HG03558 (cell line): Measurements from ENCODE around the gene DHX29.

Experiments
- ATAC-seq: cut with Tn5 transposase; IDR thresholded peaks from one replicate; pipeline ENCODE4 v1.9.1; 2021; ENCODE audit warnings: moderate number of reproducible peaks; ENCODE audit not compliant: unreplicated experiment; ENCODE audit errors: extremely low read depth

Gene DHX29

DNA sequence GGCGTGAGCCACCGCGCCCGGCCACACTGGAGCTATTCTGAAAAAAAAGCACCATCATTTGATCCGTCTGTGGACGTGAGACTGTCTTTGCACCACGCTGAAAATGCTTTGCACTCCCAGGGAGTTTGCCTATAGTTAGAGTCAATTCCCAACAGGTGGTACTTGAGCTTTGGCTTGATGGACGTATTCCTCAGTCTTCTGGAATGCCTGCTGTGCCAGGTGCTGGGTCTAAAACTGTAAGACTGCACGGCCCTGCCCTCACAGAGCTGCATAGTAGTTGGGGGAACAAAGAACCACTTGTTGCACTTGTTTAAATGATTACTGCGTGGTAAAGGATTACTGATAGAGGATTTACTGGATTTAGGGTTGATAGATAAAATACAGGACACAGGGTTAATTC is 70.7 kb downstream of the DHX29 start:
- no peak for ATAC-seq

DNA sequence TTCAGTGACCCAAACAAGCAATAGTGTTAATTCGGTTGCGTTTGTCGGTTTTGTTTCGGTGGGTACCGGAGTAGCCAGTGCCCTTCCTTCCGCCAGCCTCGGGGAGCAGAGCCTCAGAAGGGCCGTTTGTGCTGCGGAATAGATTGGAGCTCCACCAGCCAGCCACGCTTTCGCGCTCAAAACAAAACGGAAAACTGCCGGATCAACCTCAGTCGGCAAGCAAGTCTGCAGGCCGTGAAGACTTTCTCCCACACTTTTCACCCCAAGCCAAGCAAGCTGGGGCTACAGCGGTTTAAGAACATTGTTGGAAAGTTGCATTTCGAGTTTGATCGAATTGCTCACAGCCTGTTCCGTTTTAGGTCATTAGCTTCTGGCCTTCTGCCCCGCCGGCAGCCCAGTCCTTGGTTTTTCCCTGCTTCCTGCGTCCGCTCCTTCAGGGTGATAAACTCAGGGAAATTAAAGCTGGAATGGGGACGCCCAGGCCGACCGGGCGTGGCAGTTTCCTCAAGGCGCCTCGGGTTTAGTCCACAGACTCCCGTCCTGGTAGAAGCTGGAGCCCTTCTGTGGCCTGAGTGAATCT is 73.3 kb downstream of the DHX29 start:
- ATAC-seq: no peak

DNA sequence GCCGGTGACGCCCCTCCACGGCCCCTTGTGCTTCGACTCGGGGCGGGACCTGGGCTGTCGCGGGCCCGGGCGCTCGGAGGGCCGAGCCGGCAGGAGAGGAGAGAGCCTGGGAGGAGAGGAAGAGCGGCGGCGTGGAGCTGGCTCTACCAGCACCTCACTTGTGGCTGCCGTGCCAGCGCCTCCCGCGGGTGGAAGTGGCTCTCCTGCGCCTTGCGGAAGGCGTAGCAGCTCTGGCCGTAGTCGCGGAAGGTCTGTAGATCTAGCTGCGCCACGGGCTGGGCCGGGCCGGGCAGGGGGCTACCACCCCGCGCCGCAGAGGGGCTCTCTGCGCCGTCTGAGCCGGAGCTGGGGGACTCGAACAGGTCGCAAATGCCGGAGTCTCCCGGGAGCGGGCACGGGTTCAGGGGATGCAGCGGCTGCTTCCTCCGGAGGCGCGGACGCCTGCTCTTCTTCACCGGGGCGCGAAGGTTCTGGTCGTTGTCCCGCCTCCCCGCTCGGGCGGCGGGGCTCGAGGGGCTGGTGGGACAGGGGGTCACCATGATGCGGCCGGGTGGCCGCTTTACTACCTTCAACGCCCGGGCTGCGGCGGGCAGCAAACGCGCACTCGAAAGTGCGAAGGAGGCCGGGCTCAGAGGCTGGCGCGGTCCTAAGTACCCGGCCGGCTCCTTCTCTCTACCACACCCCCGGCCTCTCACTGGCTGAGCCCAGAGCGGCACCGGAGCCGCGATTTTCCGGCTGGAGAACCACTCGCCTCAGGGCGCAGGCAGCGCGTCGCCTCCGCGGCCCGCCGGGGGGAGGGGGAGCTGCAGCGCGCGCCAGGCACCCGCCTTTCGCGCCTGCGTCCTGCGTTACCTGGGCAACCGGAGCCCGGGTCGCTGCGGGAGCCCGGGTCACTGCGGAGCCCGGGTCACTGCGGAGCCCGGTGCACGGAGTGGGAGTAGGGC is 74.2 kb downstream of the DHX29 start, which contains the start of gene CCNO:
Gene CCNO (minus strand): TSS at position 624 of the 944 bp plus-strand sequence. CDS start 85 bp downstream, at position 539.
- no peak for ATAC-seq

DNA sequence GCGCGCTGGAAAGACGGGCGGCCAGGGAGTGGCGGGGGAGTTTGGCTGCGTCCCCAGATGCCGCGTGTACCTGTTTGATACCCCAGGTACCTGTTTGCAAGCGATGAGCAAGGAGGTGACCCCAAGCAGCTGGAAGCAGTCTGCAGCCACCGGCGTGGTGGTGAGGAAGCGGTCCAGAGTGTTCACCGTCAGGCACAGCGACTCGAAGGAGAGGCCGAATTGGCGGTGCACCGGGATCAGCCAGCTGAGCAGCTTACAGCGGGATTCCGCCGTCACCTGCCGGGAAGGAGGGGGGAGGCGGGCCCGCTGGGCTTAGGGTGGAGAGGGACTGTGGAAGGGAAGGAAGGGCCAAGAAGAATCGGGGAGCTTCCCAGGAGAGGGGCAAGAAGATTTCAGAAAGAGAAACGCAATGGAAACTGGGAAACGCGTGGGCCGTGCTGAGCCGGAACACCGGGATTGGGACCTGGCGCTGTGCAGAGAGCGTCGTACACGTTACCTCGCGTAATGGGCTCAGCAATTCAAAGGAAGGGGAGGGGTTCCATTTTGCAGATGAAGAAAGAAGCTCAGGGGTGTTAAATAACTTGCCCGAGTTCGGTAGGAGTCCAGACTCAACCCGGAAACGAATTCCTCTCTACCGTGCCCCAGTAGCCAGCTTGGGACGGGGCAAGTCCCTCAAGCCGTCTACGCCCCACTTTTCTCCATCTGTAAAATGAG is 75.1 kb downstream of the DHX29 start:
- ATAC-seq: no peak

DNA sequence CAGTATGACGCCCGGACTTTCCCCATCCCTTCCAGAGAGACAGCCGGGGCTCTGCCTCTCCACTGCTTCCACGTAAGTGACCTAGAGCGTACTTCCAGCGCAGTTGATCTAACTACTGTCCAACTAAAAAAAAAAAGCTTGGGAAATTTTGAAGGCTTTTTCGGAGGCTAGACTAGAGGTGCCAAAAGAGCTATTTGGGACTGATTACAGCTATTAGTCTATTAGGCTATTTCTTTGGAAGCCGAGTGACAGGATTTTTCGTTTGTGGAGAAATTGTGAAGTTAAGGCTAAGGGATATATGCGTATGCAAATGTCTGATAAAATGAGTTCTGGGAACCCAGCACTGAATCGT is 75.6 kb downstream of the DHX29 start:
- no peak for ATAC-seq

DNA sequence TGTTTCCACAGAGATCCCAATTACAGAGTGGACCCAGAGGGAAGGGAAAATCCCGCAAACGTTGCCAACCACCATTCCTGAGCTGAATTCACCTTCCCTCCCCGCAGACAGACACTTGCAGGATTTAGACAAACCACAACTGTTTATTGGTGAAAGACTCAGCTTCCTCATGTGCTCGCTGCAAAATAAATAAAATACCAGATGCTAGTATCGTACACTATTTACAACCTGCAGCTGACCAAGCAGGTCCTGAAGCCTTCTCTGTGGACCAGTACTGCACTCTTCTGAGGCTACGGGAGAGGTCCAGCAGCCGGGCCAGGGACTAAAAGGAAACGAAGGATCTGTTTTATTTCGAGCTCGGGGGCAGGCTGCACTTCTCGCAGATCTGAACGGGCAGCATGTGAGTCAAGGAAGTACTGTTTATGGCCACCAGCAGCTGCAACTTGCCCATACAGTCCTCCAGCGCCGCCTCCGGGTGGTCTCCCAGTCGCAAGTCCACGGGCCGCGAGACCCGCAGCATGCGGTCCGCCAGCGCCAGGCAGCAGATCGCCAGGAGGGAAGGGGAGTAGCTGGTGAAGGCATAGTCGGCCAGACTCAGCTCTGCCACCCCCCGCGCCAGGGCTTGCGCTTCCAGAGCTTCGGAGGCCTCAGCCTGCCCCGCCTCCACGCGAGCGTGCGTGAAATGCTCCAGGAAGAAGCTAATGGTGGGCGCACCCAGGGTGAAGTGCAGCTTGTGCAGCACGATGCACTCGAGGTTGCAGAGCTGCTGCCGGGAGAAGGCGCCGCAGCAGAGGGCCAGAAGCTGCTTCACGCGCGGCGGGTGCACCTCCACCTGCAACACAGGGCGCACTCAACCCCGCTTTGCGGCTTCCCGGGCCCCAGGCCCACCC is 76.2 kb downstream of the DHX29 start:
- no peak for ATAC-seq

DNA sequence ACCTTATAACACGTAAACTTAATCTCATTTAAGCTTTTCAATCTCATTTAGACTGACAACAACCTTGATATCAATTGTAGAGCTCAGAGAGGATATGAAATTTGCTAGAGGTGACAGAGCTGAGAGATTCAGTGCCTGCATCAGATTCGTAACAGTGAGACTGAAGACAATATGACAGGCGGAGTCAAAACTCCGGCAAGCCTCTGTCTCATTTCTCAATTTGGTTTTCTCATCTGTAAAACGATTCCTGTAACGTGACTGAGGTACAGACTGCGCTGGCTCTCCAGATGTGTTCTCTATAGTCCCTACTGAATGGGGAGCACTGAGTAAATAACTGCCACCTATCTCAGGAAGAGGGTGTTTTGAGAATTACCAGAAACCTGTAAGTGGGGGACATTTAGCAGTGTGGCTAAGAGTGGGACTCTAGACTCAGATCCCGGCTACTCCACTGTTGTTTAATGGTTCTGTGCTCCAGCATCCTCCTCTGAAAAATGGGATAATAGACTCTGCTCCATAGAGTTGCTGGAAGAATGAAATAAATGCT is 77.3 kb downstream of the DHX29 start:
- ATAC-seq: no peak

DNA sequence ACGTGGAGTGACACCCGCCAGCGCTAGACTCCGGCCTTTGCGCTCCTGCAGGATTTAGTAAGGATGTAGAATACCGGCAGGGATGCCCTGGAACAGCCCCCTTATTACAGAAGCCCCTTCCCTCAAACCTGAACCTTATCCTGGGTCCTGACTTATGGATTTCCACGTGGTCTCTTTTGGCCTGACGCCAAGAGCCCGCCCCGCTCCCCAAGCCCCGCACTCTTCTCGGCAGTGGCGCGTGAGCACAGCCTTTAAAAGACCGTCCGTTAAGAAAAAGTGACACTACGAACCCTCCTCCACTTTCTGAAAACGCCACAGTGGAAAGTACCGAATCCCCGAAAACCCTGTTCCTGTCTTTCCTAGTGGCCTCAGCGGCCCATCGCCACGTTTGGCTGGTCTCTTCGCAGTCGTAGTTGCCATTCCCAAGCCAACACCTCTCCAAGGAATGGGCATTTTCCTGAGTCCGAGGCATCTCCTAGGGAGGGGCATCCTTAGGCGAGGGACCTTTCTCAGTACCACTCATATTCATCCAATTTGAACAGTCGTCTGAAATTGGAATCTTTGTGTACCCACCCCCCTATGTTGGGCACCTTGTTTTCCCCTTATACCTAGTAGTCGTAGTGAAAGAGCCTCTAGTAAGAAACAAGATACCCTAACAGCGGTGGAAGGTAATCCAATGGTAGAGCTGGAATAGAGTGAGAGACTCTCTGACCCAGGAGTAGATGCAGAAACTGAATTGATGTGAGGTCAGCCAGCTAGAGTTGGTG is 79.6 kb downstream of the DHX29 start:
- no peak for ATAC-seq

DNA sequence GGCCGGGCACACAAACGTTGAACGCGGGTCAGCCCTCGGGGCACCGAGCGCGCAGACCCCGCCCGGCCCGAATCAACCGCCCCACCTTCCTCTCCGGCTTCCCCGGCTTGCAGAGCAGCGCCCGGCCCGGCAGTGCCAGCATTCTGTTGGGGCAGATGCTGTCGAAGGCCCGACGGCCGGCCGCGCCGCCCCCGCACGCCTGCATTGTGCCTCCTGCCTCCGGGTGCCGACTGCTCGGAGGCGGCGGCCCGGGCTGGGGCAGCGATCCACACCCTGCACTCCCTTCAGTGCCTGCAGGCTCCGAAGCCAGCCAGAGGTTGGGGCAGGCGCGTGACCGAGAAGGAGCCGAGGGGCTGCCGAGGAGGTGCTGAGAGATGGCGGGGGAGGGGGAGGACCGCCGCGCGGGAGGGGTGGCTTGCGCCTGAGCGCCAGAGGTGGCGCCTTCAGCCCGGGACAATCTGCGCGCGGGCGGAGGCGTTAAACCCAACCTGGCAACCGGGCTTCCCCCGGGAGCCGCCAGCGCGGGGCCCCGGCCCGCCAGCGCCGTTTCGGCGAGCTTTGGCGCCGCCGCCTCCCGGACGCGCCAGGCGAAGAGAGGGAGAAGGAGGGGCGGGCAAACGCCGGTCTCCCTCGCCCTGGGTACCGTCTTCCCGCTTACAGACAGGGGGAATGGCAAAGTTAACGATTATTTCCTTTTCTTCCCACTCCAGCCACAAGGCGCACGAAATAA is 80.4 kb downstream of the DHX29 start, which contains the start of gene MCIDAS:
Gene MCIDAS (minus strand): TSS at position 382 of the 730 bp plus-strand sequence. CDS start 177 bp downstream, at position 205.
- no peak for ATAC-seq

DNA sequence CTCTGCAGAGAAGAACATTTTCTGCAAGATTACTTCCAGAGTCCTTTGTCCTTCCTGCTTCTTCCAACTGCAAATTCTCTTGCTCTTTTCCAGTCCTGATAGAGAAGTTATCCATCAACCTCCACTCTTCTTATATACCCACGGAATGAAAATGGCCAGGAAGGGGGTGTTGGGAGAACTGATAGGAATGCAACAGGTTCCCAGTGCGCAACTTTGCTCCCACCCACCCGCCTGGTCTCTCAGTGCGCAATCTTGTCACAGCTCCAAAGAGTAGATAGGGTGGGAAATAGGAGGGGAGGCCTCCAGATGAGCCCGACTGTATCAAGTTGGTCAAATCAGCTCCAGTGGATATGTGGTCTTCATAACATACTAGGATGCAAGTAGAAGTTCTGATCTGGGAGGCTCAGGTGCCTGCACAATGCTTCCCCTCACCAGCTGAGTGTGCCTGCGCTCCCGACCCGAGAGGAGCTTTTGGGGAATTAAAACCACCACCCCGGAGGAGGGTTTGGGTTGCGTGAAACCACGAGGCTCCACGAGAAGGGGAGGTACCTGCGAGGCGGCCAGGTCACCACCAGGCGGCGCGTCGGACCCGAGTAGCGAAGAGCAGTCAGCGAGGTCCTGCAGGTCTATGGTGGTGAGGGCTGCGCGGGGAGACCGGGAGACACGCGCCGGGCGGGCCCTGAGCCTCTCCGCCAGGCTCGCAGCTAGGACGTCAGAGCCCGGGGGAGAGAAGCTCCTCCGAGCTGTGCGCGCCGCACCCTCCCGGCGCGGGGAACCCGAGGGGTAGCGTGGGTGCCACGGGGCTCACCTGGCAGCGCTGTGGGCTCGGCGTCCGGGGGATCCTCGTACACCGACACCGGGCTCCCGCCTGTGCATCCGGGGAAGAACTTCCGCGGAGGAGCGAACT is 81.2 kb downstream of the DHX29 start:
- ATAC-seq: peak; percentile 53

DNA sequence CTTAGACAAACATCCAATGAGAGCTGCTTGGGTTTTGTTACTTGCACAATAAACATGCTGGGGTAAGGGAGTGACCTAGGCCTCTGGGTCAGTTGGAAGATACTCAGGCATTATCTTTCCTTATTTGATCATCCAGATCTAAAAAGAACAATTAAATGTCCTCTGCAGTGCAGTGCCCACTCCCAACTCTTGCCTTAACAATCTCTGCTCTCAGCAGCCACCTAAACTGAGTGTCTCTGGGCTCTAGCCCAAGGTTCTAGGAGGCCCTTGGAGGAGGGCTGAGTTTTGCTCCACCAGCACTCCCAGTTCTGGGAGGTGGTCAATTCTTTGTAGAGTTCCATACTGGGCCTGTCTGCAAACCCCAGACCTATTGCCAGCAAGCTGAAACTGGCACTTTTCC is 82.1 kb downstream of the DHX29 start:
- ATAC-seq: no peak

DNA sequence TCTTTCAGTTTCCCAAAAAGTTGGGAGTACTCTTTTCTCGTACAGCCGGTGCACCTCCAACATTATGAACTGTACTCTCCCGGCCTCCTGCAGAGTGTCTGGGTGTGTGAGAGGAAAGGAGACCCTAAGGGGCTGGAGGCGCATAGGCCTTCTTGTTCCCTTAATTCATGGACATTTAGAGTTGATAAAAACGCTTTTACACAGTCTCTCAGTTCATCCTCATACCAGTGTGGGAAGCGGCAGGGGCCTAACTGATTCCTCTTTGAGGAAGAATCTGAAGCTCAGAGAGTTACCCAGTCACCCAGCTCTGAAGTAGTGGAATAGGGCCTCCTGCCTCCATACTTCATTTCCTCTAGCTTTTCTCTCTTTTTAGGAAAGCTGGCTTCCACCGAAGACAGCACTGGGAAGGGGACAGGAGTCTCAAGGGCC is 83.7 kb downstream of the DHX29 start:
- no peak for ATAC-seq

DNA sequence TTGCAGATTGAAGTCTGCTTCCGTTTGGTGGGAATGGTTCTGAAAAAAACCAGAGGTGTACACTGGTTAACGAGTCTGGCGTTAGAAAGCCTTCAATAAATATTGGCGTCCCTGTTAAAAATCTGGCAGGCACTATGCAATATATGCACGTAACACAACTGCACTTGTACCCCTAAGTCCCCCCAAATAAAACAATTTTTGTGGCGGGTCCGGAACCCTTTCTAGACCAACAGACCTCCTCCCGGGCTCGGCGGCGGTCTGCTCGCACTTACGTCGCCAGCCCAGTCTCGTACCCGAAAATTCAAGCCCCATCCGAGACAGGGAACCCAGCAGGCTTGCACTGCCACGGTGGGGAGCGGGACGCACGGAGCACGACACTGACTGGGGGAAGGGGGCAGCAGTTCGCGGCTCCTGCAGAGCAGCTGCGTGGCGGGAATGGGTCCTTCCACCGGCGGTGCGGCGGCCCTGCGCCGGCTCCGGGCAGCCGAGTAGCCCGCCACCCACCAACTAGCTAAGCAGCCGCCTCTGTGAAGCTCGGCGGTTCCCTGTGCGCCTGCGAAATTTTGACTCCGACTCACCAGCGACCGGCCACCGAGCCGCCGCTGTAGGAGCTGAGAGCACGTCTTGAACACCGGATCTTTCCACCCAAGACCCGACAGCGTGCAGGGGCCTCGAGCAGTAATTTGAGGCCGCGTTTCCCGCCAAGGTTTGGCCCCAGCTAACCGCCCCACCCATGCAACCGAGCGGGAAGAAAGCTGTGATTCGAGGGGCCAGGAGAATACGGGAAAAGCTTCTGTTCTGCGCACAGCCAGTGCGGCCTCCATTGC is 84.3 kb downstream of the DHX29 start:
- no peak for ATAC-seq

DNA sequence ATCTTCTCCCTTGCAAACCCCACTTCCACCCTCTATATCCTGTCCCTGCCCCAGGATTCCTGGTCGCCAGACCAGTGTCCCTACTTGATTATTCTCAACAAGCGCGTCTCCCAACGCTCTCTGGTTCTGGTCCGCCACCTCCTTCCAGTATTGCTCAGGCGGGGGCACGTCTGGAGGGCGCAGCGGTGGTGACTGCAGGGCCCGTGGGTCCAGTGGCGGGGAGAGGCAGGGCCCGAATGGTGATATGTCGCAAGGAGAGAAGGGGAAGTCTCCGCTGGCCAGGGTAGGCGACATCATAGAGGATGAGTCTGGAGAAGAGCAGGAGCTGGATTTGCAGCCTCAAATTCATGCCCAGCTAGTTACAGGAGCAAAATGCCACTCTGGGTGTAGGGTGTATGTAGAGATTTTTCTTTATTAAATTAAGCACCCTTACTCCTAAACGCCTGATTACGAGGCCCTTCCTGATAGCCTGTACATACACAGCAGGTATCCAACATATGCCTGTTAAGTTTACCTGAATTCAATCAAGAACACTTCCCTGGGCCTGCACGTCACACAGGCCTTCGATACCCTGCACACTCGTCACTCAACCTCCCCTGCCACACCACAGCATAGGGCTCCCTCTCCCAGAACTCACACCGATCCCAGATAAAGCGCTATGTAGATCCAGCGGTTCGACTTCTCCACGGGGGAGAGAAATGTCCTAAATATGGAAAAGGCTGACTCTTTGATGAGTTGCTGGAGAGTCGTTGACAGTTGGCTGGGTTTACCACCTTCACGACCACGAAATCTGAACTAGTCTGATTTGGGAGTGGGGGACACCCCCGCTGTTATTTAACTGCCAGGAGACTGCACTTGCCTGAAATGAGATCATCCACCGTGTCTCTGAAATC is 85.2 kb downstream of the DHX29 start:
- no peak for ATAC-seq

DNA sequence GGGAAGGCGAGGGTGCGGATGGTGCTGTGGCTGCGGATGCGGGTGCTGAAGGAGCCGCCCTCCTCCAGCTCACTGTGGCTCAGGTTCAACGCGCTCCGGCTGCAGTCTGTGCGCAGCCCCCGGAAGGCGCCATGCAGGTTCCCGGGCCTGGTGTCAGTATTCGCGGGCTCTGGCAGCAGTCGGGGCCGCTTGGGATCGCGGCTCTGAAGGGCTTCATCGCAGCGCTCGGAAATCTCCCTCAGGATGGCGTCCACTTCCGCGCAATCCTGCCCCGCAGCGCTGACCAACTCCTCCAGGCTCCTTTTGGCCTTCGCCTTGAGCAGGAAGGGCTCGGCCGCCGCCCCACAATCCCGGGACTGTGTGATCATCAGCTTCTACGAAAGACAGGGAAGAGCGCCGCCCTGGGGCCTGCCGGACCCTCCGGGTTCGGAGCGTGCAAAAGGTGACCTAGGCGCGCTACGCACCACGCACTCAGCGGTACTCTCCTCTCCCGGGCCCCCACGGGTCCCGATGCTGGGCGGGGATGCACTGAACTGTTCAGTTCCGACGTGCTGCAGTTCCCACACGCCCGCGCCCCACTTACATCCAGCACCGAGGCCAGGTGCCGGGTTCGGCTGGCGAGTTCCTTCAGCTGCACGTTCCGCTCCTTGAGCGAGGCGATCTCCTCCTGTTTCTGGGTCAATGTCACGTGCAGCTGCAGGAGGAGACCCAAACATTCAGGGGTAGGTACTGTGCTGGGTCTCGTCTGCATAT is 86.9 kb downstream of the DHX29 start:
- ATAC-seq: no peak
